HepG2 (cell line): ENCODE data around the gene FBF1. TPM values are rescaled to one million over a fixed set of nuclear protein-coding genes. Genes with fewer than 3 reads are reported as not detected.

Experiments used
- CEBPB ChIP-seq: IDR thresholded peaks from 2 replicates; pipeline ENCODE4 v1.6.1; 2011; ENCODE audit warnings: low read depth, low read length, improper control_type of control experiment, borderline replicate concordance
- DNMT1 ChIP-seq: sonication (generic); formaldehyde crosslinking; IDR thresholded peaks from 2 replicates; pipeline ENCODE4 v1.5.1; 2020; ENCODE audit warnings: mild to moderate bottlenecking, missing genetic modification reagents
- KAT2B ChIP-seq: fragments of 150-350 bp; IDR thresholded peaks from 2 replicates; pipeline ENCODE4 v1.6.1; 2014; ENCODE audit warnings: low read depth, low read length, borderline replicate concordance
- KDM5A ChIP-seq: fragments of 200-600 bp; sonication (generic); IDR thresholded peaks from 2 replicates; pipeline ENCODE4 v1.7.0; 2018; ENCODE audit warnings: antibody characterized with exemption, mild to moderate bottlenecking, low read length, borderline replicate concordance
- RAD51 ChIP-seq: fragments of 450-650 bp; IDR thresholded peaks from 2 replicates; pipeline ENCODE4 v1.6.1; 2016; ENCODE audit warnings: borderline replicate concordance
- RBM22 ChIP-seq: fragments of 200-400 bp; formaldehyde crosslinking; optimal IDR thresholded peaks from 2 replicates; pipeline ENCODE3; 2017; ENCODE audit warnings: mild to moderate bottlenecking, low read length, moderate library complexity
- RBM39 ChIP-seq: fragments of 200-400 bp; formaldehyde crosslinking; IDR thresholded peaks from one replicate; pipeline ENCODE4 v1.6.1; 2018; ENCODE audit warnings: antibody characterized with exemption, mild to moderate bottlenecking, low read depth, low read length; ENCODE audit not compliant: poor library complexity, severe bottlenecking
- SOX6 ChIP-seq, 2 experiments: fragments of 450-650 bp in 1 of 2; sonication (generic) in 1 of 2; formaldehyde crosslinking in 1 of 2; IDR thresholded peaks; 2 replicates each; pipeline versions ENCODE4 v1.4.0 to v1.6.1; 2017 to 2020; ENCODE audit warnings: antibody characterized with exemption in 1 of 2, mild to moderate bottlenecking in 1 of 2, missing genetic modification reagents in 1 of 2
- TBP ChIP-seq: sonication (generic); formaldehyde crosslinking; IDR thresholded peaks from 2 replicates; pipeline ENCODE4 v1.5.0; 2020; ENCODE audit warnings: missing genetic modification reagents
- TCF7L2 ChIP-seq: IDR thresholded peaks from 2 replicates; pipeline ENCODE4 v1.6.1; 2011; ENCODE audit warnings: mild to moderate bottlenecking, low read depth, low read length, moderate library complexity
- TGIF2 ChIP-seq: IDR thresholded peaks from 2 replicates; pipeline ENCODE4 v1.6.1; 2016; ENCODE audit warnings: control low read depth, missing compliant biosample characterization
- ZFP1 ChIP-seq: IDR thresholded peaks from 2 replicates; pipeline ENCODE4 v1.6.1; 2016
- ZNF143 ChIP-seq: sonication (generic); formaldehyde crosslinking; IDR thresholded peaks from 2 replicates; pipeline ENCODE4 v1.4.0; 2020; ENCODE audit warnings: missing genetic modification reagents
- ZNF501 ChIP-seq: sonication (generic); formaldehyde crosslinking; IDR thresholded peaks from 2 replicates; pipeline ENCODE4 v1.5.1; 2020; ENCODE audit warnings: mild to moderate bottlenecking, moderate library complexity, missing genetic modification reagents
- ZNF564 ChIP-seq: sonication (generic); formaldehyde crosslinking; IDR thresholded peaks from 2 replicates; pipeline ENCODE4 v1.8.1; 2023; ENCODE audit warnings: mild to moderate bottlenecking, missing genetic modification reagents
- ZSCAN25 ChIP-seq: sonication (generic); formaldehyde crosslinking; IDR thresholded peaks from 2 replicates; pipeline ENCODE4 v1.8.0; 2022; ENCODE audit warnings: mild to moderate bottlenecking, missing genetic modification reagents
- polyA plus RNA-seq, 8 experiments: library from polyadenylated mRNA; depleted of rRNA in 3 of 8; stranded (reverse) in 7 of 8; unstranded in 1 of 8; fragments of >200 nt; fragmentation: Illumina TruSeq in 4 of 8; extraction: Trizol in 4 of 8; gene quantifications; 2 replicates each; pipeline versions ENCODE4 v1.2.1 to v1.2.3, GENCODE V29; 2011 to 2016; ENCODE audit warnings: low read depth in 4 of 8, missing spikeins in 1 of 8, mixed read lengths in 1 of 8; ENCODE audit not compliant: insufficient read depth in 1 of 8
- total RNA-seq, 5 experiments: library from RNA; depleted of rRNA; stranded (reverse); fragments of >200 nt; fragmentation: Illumina TruSeq; extraction: Trizol; gene quantifications; 2 replicates each; pipeline ENCODE4 v1.2.3, GENCODE V29; 2016; ENCODE audit warnings: low read depth in 1 of 5
- TF ChIP-seq, protein P1 (sequence below), 2 experiments: sonication (generic) in 1 of 2; formaldehyde crosslinking in 1 of 2; IDR thresholded peaks; 2 replicates each; pipeline versions ENCODE4 v1.4.0 to v1.6.1; 2016 to 2020; ENCODE audit warnings: borderline replicate concordance in 1 of 2, low read depth in 1 of 2, mild to moderate bottlenecking in 1 of 2, missing genetic modification reagents in 1 of 2
- TF ChIP-seq, protein P2 (sequence below): sonication (generic); formaldehyde crosslinking; IDR thresholded peaks from 2 replicates; pipeline ENCODE4 v1.4.0; 2020; ENCODE audit warnings: missing genetic modification reagents, mild to moderate bottlenecking, borderline replicate concordance
- TF ChIP-seq, protein P3 (sequence below): sonication (generic); formaldehyde crosslinking; IDR thresholded peaks from 2 replicates; pipeline ENCODE4 v1.4.0; 2020; ENCODE audit warnings: missing genetic modification reagents, mild to moderate bottlenecking, borderline replicate concordance

The FBF1 gene
- total and polyA plus RNA-seq, 2 of the 13 experiments (the other 11 are each of a cell fraction or from before 2014, with no cell fraction given): 2.4 to 8.1 TPM

DNA sequence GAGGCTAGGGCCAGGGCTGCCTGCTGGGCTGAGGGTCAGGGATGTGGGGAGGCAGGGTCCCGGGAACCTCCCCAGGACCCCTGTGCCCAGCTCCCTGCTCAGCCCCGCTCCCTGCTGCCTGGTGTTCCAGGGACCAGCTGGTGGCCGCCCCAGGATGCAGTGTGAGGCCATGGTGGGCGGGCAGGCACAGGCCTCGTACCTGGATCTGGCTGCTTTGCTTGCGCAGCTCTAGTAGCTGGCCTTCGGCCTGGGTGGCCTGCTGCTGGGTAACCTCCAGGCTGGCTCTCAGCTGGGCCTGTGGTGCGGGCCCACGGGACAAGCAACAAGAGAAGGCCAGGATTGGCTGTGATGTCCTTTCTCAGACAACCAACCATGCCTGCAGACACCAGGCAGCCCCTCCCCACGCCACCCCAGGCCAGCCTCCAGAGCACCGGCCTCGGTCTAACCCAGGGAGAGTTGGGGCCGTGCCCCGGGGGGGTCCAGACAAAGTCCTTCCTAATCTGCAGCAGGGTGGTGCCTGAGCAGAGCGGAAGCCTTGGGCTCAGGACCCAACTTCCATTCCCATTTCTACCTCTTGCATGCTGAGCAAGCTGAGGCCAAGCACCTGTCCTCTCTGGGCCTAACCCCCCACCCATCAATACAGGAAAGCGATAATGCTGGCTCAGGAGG lies 48.2 kb downstream of the FBF1 start (continued):
- no peak for TF ChIP-seq TBP
- TF ChIP-seq, protein P1, sequence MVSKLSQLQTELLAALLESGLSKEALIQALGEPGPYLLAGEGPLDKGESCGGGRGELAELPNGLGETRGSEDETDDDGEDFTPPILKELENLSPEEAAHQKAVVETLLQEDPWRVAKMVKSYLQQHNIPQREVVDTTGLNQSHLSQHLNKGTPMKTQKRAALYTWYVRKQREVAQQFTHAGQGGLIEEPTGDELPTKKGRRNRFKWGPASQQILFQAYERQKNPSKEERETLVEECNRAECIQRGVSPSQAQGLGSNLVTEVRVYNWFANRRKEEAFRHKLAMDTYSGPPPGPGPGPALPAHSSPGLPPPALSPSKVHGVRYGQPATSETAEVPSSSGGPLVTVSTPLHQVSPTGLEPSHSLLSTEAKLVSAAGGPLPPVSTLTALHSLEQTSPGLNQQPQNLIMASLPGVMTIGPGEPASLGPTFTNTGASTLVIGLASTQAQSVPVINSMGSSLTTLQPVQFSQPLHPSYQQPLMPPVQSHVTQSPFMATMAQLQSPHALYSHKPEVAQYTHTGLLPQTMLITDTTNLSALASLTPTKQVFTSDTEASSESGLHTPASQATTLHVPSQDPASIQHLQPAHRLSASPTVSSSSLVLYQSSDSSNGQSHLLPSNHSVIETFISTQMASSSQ (IDR thresholded peaks at IDR 0.05; ENCODE audit: low read depth): no peak
- TF ChIP-seq, protein P1 (CRISPR knock-in tag; IDR thresholded peaks at IDR 0.05; ENCODE audit: borderline replicate concordance): peak; percentile 29; the same call in 1 of the 2 replicates
- TF ChIP-seq ZNF564 (CRISPR knock-in tag): peak; percentile 96
- TF ChIP-seq RAD51: no peak
- no peak for TF ChIP-seq KAT2B
- TF ChIP-seq TCF7L2: no peak
- TF ChIP-seq DNMT1 (CRISPR knock-in tag): no peak
- peak; percentile 75; the same call in 1 of the 2 replicates for TF ChIP-seq ZFP1
- no peak for TF ChIP-seq RBM22
- TF ChIP-seq CEBPB: no peak
- TF ChIP-seq RBM39: peak; percentile 43
- TF ChIP-seq KDM5A: no peak
- no peak for TF ChIP-seq SOX6 (IDR thresholded peaks at IDR 0.05)
- TF ChIP-seq SOX6 (CRISPR knock-in tag; IDR thresholded peaks at IDR 0.05): peak; percentile 17; the same call in 1 of the 2 replicates
- no peak for TF ChIP-seq ZNF143 (CRISPR knock-in tag)
- TF ChIP-seq TGIF2 (CRISPR knock-in tag): peak; percentile 65; the same call in 1 of the 2 replicates
- TF ChIP-seq ZNF501 (CRISPR knock-in tag): no peak
- TF ChIP-seq, protein P2, sequence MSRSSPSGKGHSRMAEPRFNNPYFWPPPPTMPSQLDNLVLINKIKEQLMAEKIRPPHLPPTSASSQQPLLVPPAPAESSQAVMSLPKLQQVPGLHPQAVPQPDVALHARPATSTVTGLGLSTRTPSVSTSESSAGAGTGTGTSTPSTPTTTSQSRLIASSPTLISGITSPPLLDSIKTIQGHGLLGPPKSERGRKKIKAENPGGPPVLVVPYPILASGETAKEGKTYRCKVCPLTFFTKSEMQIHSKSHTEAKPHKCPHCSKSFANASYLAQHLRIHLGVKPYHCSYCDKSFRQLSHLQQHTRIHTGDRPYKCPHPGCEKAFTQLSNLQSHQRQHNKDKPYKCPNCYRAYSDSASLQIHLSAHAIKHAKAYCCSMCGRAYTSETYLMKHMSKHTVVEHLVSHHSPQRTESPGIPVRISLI (CRISPR knock-in tag): no peak
- TF ChIP-seq, protein P3, sequence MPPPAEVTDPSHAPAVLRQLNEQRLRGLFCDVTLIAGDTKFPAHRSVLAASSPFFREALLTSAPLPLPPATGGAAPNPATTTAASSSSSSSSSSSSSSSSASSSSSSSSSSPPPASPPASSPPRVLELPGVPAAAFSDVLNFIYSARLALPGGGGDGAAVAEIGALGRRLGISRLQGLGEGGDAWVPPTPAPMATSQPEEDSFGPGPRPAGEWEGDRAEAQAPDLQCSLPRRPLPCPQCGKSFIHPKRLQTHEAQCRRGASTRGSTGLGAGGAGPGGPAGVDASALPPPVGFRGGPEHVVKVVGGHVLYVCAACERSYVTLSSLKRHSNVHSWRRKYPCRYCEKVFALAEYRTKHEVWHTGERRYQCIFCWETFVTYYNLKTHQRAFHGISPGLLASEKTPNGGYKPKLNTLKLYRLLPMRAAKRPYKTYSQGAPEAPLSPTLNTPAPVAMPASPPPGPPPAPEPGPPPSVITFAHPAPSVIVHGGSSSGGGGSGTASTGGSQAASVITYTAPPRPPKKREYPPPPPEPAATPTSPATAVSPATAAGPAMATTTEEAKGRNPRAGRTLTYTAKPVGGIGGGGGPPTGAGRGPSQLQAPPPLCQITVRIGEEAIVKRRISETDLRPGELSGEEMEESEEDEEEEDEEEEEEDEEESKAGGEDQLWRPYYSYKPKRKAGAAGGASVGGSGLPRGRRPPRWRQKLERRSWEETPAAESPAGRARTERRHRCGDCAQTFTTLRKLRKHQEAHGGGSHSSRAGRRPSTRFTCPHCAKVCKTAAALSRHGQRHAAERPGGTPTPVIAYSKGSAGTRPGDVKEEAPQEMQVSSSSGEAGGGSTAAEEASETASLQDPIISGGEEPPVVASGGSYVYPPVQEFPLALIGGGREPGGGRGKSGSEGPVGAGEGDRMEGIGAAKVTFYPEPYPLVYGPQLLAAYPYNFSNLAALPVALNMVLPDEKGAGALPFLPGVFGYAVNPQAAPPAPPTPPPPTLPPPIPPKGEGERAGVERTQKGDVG (CRISPR knock-in tag): 0 out of 2 replicates have a peak, but pooled peaks have one; percentile 28
- no peak for TF ChIP-seq ZSCAN25 (CRISPR knock-in tag)
